GM08714 (cell line): Measurements from ENCODE around the gene HSPG2.

Experiments used
- H3K4me3 ChIP-seq: fragments of 200-500 bp; sonication (Bioruptor generic); 2 replicates; pipeline ENCODE4 v1.5.1; 2014; ENCODE audit warnings: mild to moderate bottlenecking, low read length, inconsistent platforms
- ZNF274 ChIP-seq: IDR thresholded peaks from 2 replicates; pipeline ENCODE4 v1.6.1; 2012; ENCODE audit warnings: mild to moderate bottlenecking, low read depth, low read length

Gene HSPG2

DNA sequence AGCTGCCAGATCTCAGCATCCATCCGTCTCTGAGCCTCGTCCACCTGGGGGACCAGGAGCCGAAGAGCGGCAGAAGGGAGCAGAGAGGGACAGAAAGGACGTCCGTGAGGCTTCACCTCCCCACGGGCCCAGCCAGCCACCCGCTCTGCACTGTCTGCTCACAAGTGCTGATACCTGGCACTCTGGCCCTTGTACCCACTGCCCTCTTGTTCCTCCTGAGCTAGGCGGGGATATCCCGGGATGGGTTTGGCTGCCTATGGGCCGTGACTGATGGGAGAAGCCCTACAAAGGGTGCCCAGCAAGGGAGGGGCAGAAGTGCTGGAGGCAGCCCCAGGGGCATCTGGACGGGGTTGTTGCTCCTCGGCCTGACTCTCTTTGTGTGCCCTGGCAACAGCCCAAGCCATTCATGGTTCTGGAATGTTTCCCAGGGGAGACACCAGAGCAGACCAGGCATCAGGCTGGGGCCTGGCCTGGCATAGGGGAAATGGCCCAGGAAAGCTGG is 67.4 kb downstream of the HSPG2 start:
- H3K4me3 ChIP-seq: no peak overlapping the region
- no peak for TF ChIP-seq ZNF274

DNA sequence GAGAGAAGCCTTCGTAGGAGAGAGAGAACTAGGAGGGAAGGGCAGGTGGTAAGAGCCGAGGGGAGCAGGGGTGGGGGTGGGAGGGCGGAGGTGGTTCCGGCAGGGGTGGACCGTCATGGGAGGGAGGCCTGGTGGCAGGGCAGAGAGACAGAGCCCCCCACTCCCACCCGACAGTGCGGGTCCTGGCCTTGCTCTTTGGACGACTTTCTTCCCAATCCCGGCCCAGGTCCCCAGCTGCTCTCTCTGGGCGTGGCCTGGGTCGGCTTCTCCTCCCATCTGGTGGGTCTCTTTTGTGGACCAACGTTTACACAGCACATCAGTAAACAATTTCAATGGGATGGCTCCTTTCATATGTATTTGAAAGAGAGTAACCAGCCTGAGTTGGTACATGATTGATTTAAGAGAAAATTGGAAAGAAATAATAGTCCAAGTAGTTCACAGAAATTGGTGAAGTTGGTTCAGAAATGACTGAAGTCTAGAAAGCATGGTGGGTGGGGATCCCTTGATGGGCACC is 68.1 kb downstream of the HSPG2 start:
- H3K4me3 ChIP-seq: no peak overlapping the region
- no peak for TF ChIP-seq ZNF274

GRCh38 chr1:21868482-21868881 is 68.6 kb downstream of the HSPG2 start:
- no peak overlapping the region for H3K4me3 ChIP-seq
- no peak for TF ChIP-seq ZNF274

DNA sequence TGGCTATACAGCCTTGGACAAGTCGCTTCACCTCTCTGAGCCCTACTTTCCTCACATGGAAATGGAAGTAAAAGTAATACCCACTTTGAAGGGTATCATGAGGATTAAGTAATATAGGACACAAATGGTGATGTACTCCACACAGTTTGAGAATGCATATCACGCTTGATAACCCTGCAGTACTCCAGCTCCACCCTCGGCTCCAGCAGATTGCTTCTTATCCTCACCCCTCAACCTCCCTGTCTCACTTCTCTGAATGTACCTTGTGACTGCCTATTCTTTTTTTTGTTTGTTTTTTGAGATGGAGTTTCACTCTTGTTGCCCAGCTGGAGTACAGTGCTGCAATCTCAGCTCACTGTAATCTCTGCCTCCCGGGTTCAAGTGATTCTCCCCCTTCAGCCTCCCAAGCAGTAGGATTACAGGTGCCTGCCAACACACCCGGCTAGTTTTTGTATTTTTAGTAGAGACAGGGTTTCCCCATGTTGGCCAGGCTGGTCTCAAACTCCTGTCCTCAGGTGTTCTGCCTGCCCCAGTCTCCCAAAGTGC is 69.6 kb downstream of the HSPG2 start:
- no peak overlapping the region for H3K4me3 ChIP-seq
- TF ChIP-seq ZNF274: no peak

- TF ChIP-seq ZNF274: no peak
Observed at GRCh38 chr1:21866707-21867043, 70.4 kb downstream of the HSPG2 start.

GRCh38 chr1:21865943-21866706 is 71.0 kb downstream of the HSPG2 start:
- no peak for TF ChIP-seq ZNF274
- H3K4me3 ChIP-seq: no peak overlapping the region; the same call in 1 of the 2 replicates

More at GRCh38 chr1:21866707-21867043, 70.4 kb downstream of the HSPG2 start:
- H3K4me3 ChIP-seq: no peak overlapping the region; the same call in 1 of the 2 replicates

GRCh38 chr1:21865609-21865942 is 71.5 kb downstream of the HSPG2 start:
- H3K4me3 ChIP-seq: no peak overlapping the region

GRCh38 chr1:21864730-21865129 is 72.4 kb downstream of the HSPG2 start:
- no peak overlapping the region for H3K4me3 ChIP-seq
- TF ChIP-seq ZNF274: no peak

More at GRCh38 chr1:21865609-21865942, 71.5 kb downstream of the HSPG2 start:
- TF ChIP-seq ZNF274: no peak

DNA sequence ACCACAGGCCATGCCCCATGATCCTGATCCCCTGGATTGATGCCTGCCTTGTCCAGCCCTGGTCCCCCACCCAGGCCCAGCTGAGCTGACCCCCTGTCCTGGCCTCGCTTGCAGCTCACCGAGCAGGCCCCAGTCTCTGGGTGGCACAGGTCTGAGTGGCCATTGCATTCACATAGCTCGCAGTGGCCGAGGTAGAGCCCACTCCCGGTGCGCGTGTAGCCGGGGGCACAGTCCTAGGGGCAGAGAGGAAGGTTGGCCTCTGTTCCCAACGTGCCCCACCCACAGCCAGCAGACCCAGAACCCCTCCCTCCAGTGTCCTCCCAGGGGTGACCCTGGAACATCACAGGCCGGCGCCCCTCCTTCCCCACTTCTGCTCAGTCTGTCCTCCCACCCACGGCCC is 73.1 kb downstream of the HSPG2 start:
- TF ChIP-seq ZNF274: no peak
- no peak overlapping the region for H3K4me3 ChIP-seq

- no peak for TF ChIP-seq ZNF274
- no peak overlapping the region for H3K4me3 ChIP-seq
Observed at GRCh38 chr1:21861602-21862429, 75.3 kb downstream of the HSPG2 start.

DNA sequence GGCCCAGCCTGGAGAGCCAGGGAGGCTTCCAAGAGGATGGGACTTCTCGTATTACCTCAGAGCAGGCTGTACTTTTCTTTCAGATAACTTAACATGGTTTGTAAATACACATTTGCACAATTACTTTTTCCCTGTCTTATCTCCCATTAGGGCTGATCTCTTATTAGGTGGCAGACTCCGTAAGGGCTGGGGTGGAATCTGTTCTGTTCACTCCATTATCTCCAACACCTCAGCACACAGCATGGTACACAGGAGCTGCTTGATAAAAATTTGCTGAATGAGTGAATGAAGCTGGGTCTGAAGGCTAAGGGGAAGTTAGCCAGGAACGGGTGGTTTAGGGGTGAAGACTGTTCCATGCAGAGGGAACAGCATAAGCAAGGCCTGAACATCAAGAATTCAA is 76.1 kb downstream of the HSPG2 start:
- no peak for TF ChIP-seq ZNF274
- H3K4me3 ChIP-seq: no peak overlapping the region

DNA sequence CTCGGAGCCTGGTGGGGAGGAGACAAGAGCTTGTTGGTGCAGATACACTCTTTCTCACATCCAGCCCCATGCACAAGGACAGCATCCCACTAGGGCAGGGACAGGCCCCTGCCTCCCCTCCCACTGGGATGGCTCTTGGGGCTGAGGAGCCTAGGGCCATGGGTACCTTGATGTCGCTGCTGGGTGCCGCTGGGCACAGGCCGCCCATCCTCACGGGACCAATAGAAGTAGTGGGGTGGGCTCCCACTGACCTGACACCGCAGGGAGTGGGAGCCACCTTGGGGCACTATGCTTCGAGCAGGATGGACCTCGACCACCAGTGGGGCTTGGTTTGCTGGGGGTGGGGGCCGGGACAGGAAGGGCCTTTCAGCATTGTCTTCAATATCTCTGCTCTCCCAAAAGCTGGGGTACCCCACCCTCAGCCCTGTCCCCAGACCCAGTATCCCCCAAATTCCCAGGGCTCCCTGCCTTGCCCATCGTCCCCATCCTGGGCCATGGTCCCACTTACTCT is 77.4 kb downstream of the HSPG2 start:
- H3K4me3 ChIP-seq: no peak overlapping the region
- no peak for TF ChIP-seq ZNF274

- no peak overlapping the region for H3K4me3 ChIP-seq
- TF ChIP-seq ZNF274: no peak
Observed at GRCh38 chr1:21857840-21858670, 79.1 kb downstream of the HSPG2 start.
